ENCODE data around the gene DENND11.
"Not testable (repeated sequence)": the region's sequence is repeated elsewhere in the genome, so short reads cannot be mapped to it uniquely, and the experiment has no call there.

Gene DENND11

DNA sequence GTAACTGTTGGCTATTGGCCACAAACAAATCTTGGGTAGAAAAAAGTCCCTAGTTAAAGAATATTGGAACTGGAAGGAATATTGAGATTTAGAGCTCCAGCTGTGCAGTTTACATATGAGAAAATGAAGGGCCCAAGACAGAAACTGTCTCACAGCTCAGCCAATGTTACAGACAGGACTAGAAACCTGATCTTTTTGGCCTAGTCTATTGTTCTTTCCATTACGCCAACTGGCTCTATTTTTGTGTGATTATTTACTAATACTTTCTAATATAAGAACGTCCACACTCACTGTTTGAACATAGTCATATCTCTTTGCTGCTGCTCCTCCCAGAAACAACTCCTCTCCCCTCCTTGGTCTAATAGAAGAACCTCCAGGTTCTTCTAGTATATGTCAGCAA is 7.4 kb upstream of the DENND11 start:
- in situ Hi-C loops (cut with MboI; ENCODE audit: low sequenced_read_pairs): no loop called here

- in situ Hi-C loops (cut with MboI; ENCODE audit: low sequenced_read_pairs): no loop called here
Measured at GRCh38 chr7:141708351-141708750, 6.4 kb upstream of the DENND11 start, which contains the start of gene WEE2. TSS of gene WEE2 (plus strand) at chr7:141708353. CDS start at chr7:141708759, 406 bp downstream.

- in situ Hi-C loops (cut with MboI; ENCODE audit: low sequenced_read_pairs): no loop called here
Measured at GRCh38 chr7:141706239-141707064, 4.5 kb upstream of the DENND11 start.

GRCh38 chr7:141704741-141705140 is 2.8 kb upstream of the DENND11 start:
- in situ Hi-C loops (cut with MboI; ENCODE audit: low sequenced_read_pairs): no loop called here

DNA sequence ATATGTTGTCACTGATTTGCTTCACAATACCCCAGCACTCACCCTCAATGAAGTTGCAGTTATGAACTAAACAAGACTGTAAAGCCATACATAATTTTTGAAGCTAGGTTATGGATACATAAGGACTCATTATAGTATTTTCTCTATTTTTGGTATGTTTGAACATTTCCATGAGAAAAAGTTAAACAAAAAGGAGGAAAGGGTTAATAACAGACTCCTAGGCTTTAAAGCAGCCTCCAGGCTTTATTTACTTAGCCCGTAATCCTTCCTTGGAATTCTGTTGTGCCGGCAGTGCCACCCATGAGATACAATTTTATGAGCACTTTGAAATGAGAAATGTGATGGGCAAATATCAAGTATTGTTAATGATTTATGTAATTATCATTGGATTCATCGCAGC is 2.1 kb upstream of the DENND11 start:
- in situ Hi-C loops (cut with MboI; ENCODE audit: low sequenced_read_pairs): no loop called here

DNA sequence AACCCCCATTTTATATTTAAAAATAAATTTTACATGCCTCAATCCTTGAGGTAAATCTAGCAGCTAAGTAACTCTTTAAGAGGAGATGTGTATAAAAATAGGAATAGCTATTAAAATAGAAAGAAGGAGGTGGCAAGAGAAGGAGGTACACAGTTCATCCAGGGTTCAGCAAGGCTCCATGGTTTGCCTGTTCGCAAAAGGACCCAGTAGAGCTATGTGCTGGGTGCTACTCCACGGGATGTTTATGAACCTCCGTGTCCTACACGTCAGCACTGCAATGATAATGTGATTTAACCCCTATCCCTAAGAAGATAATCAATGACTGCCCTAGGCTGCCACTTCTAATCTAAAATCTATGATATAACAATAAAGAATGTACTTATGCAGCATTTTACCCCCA is 926 bp upstream of the DENND11 start:
- in situ Hi-C loops (cut with MboI; ENCODE audit: low sequenced_read_pairs): no loop called here

GRCh38 chr7:141701489-141702046 is 398 bp downstream of the DENND11 start:
- in situ Hi-C loops (cut with MboI; ENCODE audit: low sequenced_read_pairs): no loop called here

GRCh38 chr7:141700848-141701371 is 1.1 kb downstream of the DENND11 start:
- in situ Hi-C loops (cut with MboI; ENCODE audit: low sequenced_read_pairs): no loop called here

- in situ Hi-C loops (cut with MboI; ENCODE audit: low sequenced_read_pairs): no loop called here
Measured at GRCh38 chr7:141700296-141700847, 1.6 kb downstream of the DENND11 start.

GRCh38 chr7:141699860-141700259 is 2.1 kb downstream of the DENND11 start:
- in situ Hi-C loops (cut with MboI; ENCODE audit: low sequenced_read_pairs): no loop called here

- in situ Hi-C loops (cut with MboI; ENCODE audit: low sequenced_read_pairs): no loop called here
Measured at GRCh38 chr7:141698247-141699015, 3.5 kb downstream of the DENND11 start.

DNA sequence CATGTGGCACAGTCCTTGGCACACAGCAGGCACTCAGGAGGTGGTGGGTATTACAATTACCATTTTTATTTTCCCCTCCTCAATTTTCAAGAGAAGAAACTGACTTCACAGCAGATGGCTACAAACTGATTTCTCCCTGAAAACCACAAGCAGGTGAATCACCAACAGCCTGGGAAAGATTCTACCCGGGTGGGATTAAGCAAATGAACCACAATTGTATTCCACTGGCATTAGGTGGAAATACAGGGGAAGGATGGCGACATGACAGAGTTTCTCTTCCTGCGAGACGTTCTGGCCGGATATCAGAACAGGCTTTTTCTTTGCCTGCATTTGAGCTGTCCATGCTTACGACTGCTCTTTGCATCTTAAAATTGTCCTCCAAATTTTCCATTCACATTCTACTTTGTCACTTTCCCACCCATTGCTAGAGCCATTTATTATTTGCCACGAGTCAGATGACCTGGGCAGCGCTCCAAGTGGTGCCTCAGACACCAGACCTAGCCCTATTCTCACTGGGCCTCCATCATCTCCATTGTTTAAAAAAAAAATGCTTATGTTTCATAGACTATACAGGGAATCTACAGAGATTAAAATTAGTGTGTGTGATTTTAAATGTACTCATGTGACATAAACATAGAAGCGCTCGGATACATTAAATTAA is 4.6 kb downstream of the DENND11 start:
- in situ Hi-C loops (cut with MboI; ENCODE audit: low sequenced_read_pairs): no loop called here

GRCh38 chr7:141696348-141696747 is 5.6 kb downstream of the DENND11 start:
- in situ Hi-C loops (cut with MboI; ENCODE audit: low sequenced_read_pairs): no loop called here

DNA sequence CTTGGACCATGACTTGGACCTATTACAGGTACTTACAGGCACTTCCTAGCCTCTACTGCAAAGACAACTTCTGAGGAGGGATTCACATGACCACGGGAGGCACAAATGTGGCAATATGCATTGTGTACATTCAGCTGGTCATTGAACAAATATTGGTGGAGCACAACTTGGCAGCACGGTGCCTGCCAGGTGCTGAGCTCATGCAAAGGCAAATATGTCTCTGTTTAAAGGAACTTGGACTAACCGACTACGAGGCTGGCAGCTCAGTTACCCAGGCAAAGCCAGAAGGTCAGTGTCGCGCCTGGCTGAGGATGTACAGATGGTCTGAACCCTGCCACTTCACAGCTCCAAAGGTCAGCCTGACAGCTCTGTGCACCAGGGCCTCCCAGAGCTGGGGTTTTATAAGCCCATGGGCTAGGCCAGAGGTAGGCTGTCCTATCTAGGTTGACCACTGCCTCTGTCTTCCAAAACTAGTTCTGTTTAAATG is 6.1 kb downstream of the DENND11 start:
- in situ Hi-C loops (cut with MboI; ENCODE audit: low sequenced_read_pairs): no loop called here

- in situ Hi-C loops (cut with MboI; ENCODE audit: low sequenced_read_pairs): no loop called here
Measured at GRCh38 chr7:141693082-141693481, 8.9 kb downstream of the DENND11 start.

- in situ Hi-C loops (cut with MboI; ENCODE audit: low sequenced_read_pairs): no loop called here
Measured at GRCh38 chr7:141691961-141692360, 10.0 kb downstream of the DENND11 start.

- in situ Hi-C loops (cut with MboI; ENCODE audit: low sequenced_read_pairs): no loop called here
Measured at GRCh38 chr7:141691540-141691939, 10.4 kb downstream of the DENND11 start.

GRCh38 chr7:141689072-141689825 is 12.7 kb downstream of the DENND11 start:
- in situ Hi-C loops (cut with MboI; ENCODE audit: low sequenced_read_pairs): not testable (repeated sequence)

DNA sequence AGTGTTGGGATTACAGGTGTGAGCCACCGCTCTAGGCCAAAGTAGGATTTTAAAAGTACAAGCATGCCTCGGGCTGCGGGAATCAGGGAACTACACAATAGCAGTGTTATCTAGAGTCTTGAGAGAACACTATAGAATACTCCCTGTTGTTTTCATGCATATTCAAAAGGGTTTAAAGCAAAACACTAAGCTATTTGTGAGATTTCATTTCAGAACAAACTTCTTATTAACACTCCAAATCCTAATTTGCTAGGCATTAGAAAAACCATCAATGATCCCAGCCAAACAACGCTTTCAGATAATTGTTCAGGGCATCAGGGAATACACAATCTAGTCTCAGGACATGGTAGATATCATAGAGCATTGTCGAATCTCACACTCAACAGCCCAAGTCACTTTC is 13.9 kb downstream of the DENND11 start:
- in situ Hi-C loops (cut with MboI; ENCODE audit: low sequenced_read_pairs): no loop called here

DNA sequence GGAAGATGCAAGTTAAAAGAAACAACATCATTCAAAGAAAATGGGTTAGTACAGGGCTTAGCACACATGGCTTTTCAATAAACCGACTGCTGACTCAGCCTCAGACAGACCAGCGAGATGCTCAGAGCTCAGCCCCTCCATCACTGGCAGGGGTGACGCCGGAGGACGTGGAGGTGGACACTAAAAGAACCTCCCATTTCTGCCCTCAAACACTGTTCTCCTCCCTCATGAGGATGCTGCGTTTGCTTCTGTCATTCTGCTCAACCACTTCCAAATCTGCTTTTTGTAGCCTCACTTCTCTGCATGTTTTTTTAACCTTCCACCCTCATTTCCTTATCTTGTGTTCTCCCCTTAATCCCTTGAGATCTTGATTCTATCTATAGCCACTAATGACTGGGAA is 15.3 kb downstream of the DENND11 start:
- in situ Hi-C loops (cut with MboI; ENCODE audit: low sequenced_read_pairs): no loop called here

All from HL-60/S4 (cell line).